Stimulated activated CD4-positive, alpha-beta T cell treated with anti-CD3 and anti-CD28 coated beads, Interleukin-15, amount 100 ng/mL, for 1 hour (primary cell): ENCODE data around the gene HHATL.
"Not testable (repeated sequence)": the region's sequence is repeated elsewhere in the genome, so short reads cannot be mapped to it uniquely, and the experiment has no call there.

Experiments
- DNase-seq, 2 donors: peaks; one replicate each; pipeline ENCODE4 v3.0.0-alpha.2; 2020; ENCODE audit warnings: low read depth in 1 of 2, low spot score in 1 of 2

HHATL gene

DNA sequence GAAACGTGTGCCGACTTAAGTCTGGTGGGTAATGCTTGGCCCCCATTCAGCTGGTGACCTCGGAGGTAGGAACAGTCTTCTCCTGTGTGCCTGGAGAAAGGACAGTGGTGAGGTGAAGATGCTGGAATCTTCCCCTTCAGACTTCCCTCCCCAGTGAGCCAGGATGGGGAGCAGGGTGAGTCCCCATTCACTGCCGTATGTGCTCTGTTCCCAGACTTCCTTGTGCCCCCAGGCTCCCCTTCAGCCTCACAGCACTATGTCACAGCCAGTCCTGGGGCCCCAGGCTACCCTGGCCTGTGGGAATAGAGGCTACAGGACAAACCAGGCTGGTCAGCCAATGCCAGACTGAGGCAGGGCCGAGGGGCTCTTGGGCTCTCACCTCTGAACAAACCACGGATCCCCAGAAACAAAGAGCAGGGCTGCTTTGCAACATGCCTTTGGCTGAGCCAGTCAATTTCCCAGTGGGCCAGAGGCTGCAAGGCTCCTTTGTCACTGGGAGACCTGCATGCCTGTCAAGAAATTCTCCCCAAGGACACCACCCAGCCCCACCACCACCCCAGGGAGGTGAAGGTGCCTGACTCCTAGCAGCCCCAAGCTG, 31.8 kb upstream of the HHATL start:
- no peak for DNase-seq

DNA sequence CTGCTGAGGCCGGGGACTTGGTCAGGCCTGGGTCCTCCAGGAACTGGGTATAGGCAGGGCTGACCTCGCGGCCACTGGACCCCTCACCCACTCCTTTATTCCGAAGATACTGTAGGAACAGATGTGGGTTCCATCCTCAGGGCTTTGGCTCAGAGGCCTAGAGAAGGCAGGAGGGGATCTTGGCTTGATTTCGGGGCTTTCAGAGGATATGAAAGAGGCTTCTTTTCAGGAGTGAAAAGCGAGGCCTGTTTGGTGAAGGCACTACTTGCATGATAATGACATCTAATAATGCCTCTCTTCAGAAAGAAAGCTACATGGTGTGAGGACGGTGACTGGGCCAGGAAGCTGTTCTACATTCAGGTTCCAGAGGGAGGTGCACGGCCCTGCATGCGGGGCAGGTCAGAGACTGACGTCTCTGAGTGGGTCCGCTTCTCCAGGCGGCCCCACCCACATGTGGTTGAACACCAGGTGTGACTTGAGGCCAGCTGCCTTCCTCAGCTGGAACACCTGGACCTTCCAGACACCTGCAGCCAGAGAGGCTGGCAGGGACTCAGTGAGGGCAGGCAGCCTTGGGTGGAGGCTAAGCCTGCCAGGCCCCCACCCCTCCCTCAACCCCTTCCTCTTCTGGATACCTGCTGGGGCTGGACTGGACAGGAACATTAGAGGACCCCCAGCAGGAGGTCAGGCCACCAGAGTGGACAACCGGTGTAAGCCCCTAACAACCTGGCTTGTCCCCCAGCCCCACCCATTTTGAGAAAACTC, 31.1 kb upstream of the HHATL start:
- DNase-seq: no peak

DNA sequence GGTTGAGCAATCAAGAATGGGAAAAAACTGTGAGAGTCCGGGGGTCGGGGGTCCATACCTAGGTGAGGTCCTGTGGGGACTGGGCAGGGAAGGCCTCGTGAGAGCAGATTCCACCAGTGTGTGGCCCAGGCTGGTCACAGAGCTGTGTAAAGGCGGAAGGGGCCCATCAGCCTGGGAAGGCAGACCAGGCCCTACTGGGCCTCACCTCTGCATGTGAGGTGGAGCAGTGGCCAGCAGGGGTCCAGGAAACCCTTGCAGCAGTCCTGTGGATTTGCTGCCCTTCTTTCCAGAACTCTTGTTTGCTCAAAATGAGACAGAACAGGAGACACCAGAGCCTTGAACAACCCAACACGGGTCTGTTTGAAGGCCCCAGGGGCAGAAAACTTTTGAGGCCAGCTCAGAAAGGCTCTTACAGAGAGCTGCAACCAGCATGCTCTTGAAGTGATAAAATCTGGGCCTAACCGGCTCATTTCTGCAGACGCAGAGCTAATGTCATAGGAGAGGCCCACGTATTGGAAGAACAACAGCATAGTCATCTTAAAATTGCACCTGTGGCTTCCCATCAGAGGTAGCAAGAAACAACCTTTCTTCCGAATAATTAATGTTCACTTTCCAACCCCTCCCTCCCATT, 30.3 kb upstream of the HHATL start:
- DNase-seq: no peak

DNA sequence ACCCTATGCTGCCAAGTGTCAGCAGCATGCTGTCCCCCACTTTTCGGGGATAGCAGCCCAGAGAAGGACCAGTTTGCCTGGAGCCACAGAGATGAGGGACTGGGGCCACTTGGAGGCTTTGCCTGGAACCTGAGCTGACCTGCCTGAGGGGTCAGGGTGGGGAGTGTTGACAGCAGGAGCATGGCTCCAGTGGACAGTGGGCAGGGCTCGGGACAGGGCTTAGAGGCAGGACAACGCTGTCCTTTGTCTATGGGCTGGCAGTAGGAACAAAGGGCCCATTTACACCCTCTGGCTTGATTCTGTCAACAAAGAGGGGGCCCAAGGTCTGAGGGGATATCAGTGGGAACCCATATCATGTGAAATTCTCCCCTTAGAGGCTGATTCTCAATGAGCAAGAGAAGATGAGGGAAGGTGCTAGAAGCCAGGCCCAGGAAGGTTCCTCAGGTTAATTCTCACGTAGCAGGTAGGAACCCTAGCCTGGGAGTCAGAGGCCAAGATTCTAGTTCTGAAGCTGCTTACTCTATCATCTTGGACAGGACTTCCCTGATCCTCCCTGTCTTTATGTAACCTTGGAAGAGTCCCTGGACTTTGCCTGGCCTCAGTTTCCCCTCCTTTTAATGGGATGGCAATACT, 29.7 kb upstream of the HHATL start:
- DNase-seq: no peak

DNA sequence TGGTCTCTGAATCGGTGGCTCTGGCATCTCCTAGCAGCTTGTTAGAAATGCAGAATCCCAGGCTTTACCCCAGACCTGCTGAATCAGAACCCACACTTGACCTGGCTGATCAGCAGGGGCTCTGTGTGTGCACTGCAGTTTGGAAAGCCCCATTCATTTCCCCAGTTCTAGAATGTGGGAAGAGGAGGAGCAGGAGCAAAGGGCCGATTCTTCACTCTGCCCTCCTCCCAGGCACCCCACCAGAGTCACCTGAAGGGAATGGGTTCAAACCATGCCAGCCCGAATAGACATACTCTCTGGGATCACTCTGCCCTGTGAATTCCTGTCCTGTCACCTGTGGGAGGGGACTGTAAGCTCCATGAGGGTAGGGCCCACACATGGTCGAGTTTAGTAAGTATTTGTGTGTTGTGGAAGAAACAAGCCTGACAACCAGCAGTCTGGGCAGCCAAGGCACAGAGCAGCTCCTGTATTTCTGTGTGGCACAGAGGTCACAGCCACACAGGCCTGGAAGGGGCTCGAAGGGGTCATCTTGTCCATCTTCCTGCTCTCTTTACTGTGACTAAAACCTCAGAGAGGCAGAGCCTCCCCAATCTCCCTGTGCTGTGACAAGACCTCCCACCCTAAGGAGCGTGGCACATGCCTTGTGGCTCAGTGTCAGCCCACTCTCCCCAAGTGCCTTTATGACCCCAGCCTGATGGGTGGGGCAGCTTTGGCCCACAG, 29.0 kb upstream of the HHATL start:
- no peak for DNase-seq

DNA sequence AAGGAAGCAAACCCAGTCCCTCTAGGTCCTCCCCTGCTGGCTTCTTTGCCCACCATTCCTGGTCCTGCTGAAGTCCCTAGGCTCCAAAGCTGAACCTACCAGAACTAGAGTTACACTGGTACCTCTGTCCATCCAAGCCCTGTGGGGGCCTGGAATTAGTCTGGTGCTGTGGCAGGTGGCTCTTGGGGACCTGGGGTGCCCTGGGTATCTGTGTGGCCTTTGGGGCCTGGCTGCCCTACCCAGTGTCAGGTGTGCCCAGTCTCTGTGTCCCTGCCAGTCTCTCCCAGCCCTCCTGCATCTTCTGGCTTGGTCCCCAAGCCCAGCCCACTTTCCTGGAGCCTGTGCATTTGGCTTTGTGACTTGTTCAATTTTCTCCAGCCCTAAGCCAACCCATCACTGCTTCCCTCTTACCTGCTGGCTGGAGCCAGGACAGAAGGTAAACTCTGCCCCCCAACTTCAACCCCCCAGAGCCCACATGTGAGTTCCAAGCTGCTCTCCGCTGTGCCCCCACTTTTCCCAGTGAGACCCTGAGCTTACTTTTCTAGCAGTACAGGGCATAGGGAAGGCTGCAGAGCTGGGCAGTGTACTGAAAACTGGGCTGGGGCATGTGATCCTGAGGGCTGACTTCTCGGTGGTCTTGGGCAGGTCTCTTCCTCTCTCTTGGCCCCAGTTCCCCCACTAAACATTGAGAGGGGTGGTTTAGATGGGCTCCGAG, 28.3 kb upstream of the HHATL start:
- DNase-seq: no peak

DNA sequence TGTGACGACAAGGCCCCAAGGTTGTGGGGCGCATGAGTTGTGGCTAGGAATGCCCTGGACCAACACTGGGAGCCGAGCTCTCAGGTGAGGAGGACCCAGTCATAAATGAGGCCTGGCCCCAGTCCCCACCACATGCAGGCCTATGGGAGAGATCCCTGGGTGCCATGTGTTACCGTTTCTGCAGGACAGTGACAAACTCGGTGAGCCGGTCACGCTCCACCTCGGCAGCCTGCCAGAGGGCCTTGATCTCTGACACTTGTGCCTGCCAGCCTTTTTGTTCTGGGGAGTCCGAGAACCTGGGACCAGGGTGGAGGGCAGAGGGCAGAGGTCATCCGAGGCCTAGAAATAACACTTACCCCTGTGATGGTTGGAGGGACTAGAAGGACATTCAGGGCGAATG, 27.7 kb upstream of the HHATL start:
- DNase-seq: no peak

DNA sequence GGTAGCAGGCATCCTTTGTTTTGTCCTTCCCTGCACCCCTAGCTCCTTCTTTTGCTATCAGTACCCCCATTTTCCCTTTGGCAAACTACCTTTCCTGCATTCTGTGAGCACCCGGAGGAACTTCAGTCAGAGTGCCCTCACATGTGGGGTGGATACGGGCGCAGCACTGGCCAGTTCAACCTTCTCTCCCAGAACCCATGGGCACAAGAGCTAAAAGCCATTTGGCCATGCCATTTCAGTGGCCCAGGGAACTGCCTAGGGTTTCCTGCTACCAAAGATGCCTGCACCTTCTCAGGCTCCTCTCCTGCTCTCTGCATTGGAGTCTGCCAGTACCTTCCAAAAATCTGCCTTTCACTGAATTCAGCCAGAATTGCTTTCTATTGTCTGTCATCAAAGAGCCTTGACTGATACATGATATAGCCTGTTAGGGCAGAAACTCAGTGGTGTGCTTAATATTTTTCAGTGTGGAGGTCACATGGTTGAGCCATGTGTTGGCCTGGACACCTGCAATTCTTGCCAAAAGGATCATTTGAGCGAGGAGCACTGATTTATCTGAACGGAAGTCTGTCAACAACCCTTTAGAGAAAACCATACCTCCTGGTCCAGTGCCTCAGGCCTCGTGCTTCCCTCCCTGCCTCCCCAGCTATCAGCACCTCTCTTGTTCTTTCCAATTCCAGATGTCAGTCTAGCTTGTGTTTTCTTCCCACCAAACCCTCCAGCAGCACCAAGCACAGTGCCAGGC, 27.0 kb upstream of the HHATL start:
- no peak for DNase-seq

DNA sequence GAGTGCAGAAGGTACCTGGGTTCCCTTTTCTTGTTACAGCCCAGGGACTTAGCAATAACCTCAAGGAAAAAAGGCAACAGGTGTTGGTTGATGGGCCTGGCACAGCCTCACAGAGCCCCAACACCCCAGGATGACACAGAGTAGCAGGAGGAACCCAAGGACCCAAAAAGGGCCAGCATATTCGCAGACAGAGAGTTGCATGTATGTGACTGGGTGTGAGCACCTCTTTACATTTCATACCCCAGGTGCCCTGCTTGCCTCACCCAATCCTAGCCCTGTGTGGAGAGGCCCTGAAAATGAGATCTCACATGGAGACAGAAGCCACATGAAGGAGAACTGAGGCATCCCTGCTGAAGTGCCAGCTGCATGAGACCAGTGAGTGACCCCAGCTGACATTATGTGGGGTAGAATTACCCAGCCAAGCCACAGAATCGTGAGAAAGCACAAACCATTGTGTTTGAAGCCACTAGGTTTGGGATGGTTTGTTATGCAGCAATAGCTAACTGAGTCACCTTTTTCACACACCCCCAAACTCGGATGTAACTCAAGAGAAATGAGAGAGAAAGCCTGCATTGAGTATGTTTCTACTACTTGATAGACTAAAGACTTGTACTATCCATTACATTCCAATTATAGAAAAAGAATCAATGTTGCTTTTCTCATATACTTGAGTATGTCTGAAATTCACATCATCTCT, 26.2 kb upstream of the HHATL start:
- no peak for DNase-seq

DNA sequence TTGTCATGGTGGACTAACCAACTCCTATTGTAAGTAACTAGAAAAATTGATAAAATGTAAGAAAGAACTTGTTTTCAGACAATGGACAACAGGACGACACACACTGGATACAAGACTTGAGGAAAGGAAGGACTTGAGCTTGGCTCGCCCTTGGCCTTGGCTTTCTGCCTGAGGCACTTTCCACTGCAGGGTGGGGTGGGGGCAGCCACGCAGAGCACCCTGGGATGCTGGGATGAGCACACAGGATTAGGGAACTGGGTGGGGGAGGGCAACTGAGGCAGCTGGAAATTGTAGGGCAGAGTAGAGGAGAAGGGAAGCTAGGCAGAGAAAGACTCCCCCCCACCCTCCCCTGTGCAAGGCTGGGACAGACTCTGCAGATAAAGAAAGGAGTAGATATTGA, 25.5 kb upstream of the HHATL start:
- no peak for DNase-seq

DNA sequence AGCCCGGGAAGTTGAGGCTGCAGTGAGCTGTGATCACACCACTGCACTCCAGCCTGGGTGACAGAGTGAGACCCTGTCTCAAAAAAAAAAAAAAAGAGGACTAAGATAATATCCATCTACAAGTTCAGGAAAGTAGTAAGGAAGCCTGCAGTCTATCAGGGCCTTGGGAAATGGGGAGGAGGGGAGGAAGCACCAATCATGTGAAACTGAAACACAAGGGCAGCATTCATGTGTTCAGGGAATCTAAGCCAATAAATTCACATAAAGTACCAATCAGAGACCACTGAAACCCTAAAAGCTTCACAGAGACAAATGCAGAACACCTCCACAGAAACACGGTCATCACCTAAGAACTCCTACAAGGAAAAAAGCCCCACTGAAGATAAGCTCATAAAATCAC, 22.9 kb upstream of the HHATL start:
- no peak for DNase-seq

DNA sequence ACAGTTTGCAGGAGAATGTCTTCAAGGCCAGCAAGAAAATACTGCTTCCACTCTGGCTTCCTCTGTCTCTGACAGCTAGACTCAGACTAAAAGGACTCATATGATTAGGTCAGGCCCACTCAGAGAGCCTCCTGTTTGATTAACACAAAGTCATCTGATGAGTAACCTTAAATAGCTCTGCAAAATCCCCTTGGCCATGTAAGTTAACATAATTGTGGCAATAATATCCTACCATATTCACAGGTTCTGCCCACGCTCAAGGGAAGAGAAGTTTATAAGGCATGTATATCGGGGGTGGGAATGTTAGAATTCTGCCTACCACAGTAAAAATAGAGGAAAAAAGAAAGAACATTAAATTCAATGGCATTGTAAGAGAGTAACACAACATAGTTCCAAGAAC, 20.6 kb upstream of the HHATL start:
- no peak for DNase-seq

DNA sequence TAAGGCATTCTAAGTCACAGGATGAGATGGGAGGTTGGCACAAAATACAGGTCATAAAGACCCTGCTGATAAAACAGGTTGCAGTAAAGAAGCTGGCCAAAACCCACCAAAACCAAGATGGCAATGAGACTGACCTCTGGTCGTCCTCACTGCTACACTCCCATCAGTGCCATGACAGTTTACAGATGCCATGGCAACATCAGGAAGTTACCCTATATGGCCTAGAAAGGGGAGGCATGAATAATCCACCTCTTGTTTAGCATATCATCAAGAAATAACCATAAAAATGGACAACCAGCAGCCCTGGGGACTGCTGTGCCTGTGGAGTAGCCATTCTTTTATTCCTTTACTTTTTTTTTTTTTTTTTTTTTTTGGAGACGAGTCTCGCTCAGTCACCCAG, 19.8 kb upstream of the HHATL start:
- not testable (repeated sequence) for DNase-seq

DNA sequence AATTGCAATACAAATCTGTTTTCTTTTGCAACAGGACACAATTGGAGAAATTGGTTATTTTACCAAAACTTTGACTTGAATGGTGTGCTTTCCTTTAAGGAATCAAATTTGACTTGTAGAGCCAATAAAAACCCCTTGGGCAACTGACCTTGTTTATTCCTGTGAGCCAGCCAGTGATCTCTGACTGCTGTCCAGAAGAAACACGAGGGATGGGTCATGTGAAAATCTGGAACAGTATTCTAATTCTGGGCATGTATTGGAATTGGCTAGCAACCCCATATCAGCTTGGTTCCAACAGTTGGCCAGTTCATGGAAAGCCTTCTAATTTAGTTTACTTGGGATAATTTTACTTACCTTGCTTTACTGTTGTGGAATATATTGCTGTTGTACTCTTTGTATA, 19.1 kb upstream of the HHATL start:
- no peak for DNase-seq

DNA sequence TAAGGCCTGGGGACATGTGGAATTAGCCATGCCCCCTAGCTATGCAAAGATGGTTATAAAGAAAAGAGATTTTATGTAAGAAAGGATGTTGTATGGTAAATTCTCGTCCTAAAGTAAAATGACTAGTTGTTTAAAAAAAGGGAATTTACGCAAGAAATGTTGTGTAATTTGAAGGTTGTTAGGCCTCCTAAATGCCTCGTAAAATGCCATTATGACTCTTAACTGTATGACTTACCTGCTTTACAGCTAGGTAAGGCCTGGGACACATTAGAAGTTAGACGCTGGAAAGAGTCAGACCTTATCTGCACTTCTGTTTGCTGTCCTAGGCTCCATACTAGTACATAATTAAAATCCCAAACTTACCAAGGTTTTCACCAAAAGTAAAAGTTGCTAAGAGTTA, 17.5 kb upstream of the HHATL start:
- DNase-seq: no peak

DNA sequence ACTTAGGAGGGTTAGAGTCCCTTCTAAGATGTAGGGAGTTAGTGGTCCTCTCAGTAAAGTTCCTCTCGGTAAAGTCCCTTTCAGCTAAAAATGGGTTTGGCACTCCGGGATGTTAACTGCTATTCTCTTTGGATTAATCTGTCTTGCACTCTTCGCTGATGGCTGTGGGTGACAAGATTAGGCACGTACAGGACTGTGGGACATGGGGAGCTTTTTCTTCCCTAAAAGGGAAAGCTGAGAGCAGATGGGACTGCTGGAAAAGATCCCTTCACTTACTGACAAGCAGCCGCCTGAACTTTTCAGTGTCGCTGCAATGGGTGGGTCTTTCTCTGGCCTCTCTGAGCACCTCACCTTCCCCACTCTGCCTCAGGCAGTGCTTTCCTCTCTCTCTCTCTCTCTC, 16.4 kb upstream of the HHATL start:
- DNase-seq: no peak

DNA sequence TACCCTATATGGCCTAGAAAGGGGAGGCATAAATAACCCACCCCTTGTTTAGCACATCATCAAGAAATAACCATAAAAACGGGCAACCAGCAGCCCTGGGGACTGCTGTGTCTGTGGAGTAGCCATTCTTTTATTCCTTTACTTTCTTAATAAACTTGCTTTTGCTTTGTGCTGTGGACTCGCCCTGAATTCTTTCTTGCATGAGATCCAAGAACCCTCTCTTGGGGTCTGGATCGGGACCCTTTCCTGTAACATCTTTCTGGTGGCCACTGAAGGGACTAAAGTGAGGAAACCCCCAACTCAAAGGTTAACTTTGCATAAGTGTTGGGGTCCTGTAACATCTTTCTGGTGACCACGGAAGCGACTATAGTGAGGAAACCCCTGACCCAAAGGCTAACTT, 15.7 kb upstream of the HHATL start:
- no peak for DNase-seq

DNA sequence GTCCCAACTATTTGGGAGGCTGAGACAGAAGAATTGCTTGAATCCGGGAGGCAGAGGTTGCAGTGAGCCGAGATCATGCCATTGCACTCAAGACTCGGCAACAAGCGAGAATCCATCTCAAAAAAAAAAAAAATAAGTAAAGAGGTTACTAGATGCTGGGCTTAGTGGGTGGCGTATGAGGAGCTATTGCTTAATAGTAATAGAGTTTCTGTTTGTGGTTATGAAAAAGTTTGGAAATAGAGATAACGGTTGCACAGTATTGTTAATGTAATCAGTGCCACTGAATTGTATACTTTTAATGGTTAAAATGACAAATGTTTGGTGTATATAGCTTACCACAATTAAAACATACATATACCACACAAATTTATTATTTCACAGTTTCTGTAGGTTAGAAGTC, 14.7 kb upstream of the HHATL start:
- DNase-seq: no peak

DNA sequence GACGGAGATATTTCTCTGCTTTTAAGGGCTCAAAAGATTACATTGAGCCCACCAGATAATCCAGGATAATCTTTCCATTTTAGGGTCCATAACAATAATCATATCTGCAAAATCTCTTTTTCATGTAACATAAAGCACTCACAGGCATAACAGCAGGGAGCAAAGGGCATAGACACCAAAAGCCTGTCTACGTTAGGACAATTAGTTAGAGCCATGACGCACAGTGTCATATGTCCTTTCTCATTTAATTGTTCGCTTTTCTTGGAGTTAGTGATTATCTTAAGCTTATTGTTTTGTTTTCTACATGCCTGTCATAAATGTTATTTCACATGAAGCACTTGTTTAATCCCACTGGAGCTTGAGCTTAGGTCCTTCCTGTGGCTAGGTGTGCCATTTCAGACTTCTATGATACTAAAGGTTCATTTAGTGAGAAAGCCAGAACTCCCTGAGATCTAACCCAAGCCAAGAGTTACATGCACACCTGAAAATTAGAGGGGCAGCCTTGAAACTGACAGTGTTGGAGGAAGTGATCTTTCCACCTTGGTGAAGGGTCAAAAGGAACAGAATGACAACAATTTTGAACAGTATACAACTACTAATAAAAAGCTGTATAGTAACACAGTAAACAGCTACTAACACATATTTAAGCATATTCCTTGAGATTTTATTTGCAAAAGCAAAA, 11.7 kb upstream of the HHATL start:
- no peak for DNase-seq
